Measurements from ENCODE around the gene MACROD2.
"Not testable (repeated sequence)": the region's sequence is repeated elsewhere in the genome, so short reads cannot be mapped to it uniquely, and the experiment has no call there.

DNA sequence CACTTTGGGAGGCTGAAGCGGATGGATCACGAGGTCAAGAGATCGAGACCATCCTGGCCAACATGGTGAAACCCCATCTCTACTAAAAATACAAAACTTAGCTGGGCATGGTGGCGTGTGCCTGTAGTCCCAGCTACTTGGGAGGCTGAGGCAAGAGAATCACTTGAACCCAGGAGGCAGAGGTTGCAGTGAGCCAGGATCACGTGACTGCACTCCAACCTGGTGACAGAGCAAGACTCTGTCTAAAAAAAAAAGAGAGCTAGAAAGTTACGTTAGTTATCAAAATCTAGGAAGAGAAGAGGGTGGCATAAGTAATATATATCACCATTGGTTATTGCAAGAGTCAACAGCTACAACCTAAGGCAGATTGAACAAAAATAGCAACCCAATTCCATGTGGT is 2017.6 kb downstream of the MACROD2 start:
- TF ChIP-seq, protein P1, sequence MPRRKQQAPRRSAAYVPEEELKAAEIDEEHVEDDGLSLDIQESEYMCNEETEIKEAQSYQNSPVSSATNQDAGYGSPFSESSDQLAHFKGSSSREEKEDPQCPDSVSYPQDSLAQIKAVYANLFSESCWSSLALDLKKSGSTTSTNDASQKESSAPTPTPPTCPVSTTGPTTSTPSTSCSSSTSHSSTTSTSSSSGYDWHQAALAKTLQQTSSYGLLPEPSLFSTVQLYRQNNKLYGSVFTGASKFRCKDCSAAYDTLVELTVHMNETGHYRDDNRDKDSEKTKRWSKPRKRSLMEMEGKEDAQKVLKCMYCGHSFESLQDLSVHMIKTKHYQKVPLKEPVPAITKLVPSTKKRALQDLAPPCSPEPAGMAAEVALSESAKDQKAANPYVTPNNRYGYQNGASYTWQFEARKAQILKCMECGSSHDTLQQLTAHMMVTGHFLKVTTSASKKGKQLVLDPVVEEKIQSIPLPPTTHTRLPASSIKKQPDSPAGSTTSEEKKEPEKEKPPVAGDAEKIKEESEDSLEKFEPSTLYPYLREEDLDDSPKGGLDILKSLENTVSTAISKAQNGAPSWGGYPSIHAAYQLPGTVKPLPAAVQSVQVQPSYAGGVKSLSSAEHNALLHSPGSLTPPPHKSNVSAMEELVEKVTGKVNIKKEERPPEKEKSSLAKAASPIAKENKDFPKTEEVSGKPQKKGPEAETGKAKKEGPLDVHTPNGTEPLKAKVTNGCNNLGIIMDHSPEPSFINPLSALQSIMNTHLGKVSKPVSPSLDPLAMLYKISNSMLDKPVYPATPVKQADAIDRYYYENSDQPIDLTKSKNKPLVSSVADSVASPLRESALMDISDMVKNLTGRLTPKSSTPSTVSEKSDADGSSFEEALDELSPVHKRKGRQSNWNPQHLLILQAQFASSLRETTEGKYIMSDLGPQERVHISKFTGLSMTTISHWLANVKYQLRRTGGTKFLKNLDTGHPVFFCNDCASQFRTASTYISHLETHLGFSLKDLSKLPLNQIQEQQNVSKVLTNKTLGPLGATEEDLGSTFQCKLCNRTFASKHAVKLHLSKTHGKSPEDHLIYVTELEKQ (tag by site-specific recombination; IDR thresholded peaks at IDR 0.05; ENCODE audit: borderline replicate concordance) = not testable (repeated sequence)
- TF ChIP-seq ZNF664 (tag by site-specific recombination; IDR thresholded peaks at IDR 0.05); ZNF510 (tag by site-specific recombination; IDR thresholded peaks at IDR 0.05; ENCODE audit: insufficient replicate concordance); ZNF121 (tag by site-specific recombination; IDR thresholded peaks at IDR 0.05): not testable (repeated sequence)
- TF ChIP-seq, protein P2, sequence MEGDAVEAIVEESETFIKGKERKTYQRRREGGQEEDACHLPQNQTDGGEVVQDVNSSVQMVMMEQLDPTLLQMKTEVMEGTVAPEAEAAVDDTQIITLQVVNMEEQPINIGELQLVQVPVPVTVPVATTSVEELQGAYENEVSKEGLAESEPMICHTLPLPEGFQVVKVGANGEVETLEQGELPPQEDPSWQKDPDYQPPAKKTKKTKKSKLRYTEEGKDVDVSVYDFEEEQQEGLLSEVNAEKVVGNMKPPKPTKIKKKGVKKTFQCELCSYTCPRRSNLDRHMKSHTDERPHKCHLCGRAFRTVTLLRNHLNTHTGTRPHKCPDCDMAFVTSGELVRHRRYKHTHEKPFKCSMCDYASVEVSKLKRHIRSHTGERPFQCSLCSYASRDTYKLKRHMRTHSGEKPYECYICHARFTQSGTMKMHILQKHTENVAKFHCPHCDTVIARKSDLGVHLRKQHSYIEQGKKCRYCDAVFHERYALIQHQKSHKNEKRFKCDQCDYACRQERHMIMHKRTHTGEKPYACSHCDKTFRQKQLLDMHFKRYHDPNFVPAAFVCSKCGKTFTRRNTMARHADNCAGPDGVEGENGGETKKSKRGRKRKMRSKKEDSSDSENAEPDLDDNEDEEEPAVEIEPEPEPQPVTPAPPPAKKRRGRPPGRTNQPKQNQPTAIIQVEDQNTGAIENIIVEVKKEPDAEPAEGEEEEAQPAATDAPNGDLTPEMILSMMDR (tag by site-specific recombination; IDR thresholded peaks at IDR 0.05) = not testable (repeated sequence)
